Central memory CD8-positive, alpha-beta T cell (primary cell): ENCODE results near the gene PARP8.
A peak's percentile ranks its signal among the peaks of the same experiment; 100 is the strongest.
"Not testable (repeated sequence)": the region's sequence is repeated elsewhere in the genome, so short reads cannot be mapped to it uniquely, and the experiment has no call there.

Experiments used
- ATAC-seq: fragments of 150-1000 bp; cut with Tn5 transposase; replicated peaks from 2 replicates; pipeline ENCODE4 v1.10.0; 2022; ENCODE audit warnings: mild to moderate bottlenecking, moderate FRiP score, moderate number of reproducible peaks; ENCODE audit not compliant: poor library complexity, severe bottlenecking; ENCODE audit errors: extremely low read depth
- DNase-seq, 2 donors: peaks; one replicate each; pipeline ENCODE4 v3.0.0; 2021; ENCODE audit warnings: low spot score in 2 of 2
- H3K27ac Mint-ChIP-seq: one replicate; pipeline ENCODE4 v1.8.0; 2022; ENCODE audit warnings: low read depth, mild to moderate bottlenecking, moderate library complexity, mixed read lengths
- H3K27me3 Mint-ChIP-seq: one replicate; pipeline ENCODE4 v1.8.0; 2022; ENCODE audit warnings: mixed read lengths
- H3K36me3 Mint-ChIP-seq: one replicate; pipeline ENCODE4 v1.8.0; 2022; ENCODE audit warnings: mild to moderate bottlenecking, moderate library complexity, mixed read lengths; ENCODE audit not compliant: insufficient read depth
- H3K4me1 Mint-ChIP-seq: one replicate; pipeline ENCODE4 v1.8.0; 2022; ENCODE audit warnings: mixed read lengths
- H3K4me3 Mint-ChIP-seq: one replicate; pipeline ENCODE4 v1.8.0; 2022; ENCODE audit warnings: mild to moderate bottlenecking, moderate library complexity, mixed read lengths
- H3K9me3 Mint-ChIP-seq: one replicate; pipeline ENCODE4 v1.8.0; 2022; ENCODE audit warnings: mixed read lengths

Gene PARP8

DNA sequence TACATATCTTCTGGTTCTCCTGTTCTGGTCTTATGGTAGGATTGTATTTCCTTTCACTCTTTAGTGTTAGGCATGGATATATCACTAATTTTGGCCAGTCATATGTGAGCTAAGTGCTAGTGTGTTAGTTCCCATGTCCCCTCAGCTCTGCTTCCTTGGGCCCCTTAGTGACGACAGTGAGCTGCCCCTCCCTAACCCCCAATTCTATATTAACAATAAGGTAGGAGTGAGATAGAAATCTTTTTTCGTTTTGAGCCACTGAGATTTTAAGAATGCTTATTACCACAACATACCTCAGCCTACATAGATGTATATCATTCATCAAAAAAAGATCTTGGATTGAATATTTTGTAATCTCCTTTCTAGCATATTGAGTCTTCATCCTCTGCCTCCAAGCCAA, 100.5 kb downstream of the PARP8 start:
- Mint-ChIP-seq H3K4me3 (no peak overlapping the region), H3K36me3 (peaks cover 61% of the 10 kb centered on the region), H3K27ac (peak overlapping the region; percentile 58), H3K4me1 (peaks cover 55% of the 10 kb centered on the region), H3K9me3 (no peaks in the 10 kb centered on the region), H3K27me3 (no peaks in the 10 kb centered on the region)
- DNase-seq (no peak), ATAC-seq (no peak)

DNA sequence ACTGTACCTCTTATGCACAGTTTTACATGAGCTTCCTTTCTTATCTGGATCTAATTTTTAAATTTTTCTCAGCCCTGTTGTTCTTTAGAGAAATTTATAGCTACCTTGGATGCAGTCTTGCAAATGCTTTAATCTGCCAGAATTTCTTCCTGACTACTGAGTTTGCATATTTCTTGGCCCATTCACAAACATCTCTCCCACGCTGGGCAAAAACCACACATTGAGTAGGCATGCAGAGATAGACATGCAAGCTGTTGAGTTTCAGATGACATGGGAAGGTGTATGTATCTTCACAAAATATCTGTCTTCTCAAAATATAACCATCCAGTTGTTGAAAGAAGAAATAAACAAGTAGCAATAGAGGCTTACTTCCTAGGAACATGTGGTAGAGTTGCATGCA, 101.2 kb downstream of the PARP8 start:
- no peak for ATAC-seq
- no peaks in the 10 kb centered on the region for H3K9me3 Mint-ChIP-seq
- peaks cover 58% of the 10 kb centered on the region for H3K4me1 Mint-ChIP-seq
- no peak overlapping the region for H3K4me3 Mint-ChIP-seq
- peak overlapping the region; percentile 58 for H3K27ac Mint-ChIP-seq
- H3K36me3 Mint-ChIP-seq: peaks cover 57% of the 10 kb centered on the region
- H3K27me3 Mint-ChIP-seq: no peaks in the 10 kb centered on the region
- DNase-seq: no peak

DNA sequence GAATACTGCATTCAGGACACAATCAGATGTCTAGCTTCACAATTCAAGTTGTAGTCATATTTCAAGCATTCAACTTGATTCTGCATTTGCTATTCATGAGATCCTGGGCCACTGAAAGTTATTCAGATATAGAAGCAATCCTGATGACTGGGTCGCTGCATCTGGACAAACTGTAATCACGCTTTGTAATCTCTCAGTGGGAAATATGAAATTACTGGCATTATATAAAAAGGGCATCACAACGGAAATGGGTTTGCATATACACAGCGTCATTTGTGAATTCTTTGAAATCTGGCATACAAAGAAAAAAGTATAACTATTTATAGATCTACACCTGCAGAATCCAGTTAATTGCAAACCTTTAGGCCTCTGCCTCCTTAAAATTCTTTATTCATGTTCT, 102.2 kb downstream of the PARP8 start:
- ATAC-seq (no peak), DNase-seq (no peak)
- no peaks in the 10 kb centered on the region for H3K9me3 Mint-ChIP-seq
- H3K4me3 Mint-ChIP-seq: no peak overlapping the region
- H3K36me3 Mint-ChIP-seq: peaks cover 55% of the 10 kb centered on the region
- no peaks in the 10 kb centered on the region for H3K27me3 Mint-ChIP-seq
- peak overlapping the region; percentile 58 for H3K27ac Mint-ChIP-seq
- peaks cover 63% of the 10 kb centered on the region for H3K4me1 Mint-ChIP-seq

DNA sequence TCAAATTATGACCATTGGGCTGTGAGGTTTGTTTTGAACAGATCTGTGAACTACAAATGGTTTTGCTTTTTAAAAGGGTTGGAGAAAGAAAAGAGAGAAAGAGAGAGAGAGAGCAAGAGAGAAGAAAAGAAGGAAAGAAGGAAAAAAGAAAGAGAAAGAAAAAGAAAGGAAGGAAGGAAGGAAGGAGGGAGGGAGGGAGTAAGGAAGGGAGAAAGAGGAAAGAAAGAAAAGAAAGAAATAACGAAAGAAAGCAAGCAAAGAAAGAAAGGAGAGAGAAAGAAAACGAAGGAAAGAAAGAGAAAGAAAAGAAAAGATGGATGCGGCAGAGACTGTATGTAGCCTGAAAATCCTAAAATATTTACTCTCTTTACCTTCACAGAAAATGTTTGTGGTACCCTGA, 104.0 kb downstream of the PARP8 start:
- ATAC-seq (no peak), DNase-seq (no peak)
- Mint-ChIP-seq H3K9me3 (no peaks in the 10 kb centered on the region), H3K4me1 (peaks cover 56% of the 10 kb centered on the region), H3K27ac (peak overlapping the region; percentile 0), H3K27me3 (no peaks in the 10 kb centered on the region), H3K36me3 (peaks cover 55% of the 10 kb centered on the region), H3K4me3 (no peak overlapping the region)

DNA sequence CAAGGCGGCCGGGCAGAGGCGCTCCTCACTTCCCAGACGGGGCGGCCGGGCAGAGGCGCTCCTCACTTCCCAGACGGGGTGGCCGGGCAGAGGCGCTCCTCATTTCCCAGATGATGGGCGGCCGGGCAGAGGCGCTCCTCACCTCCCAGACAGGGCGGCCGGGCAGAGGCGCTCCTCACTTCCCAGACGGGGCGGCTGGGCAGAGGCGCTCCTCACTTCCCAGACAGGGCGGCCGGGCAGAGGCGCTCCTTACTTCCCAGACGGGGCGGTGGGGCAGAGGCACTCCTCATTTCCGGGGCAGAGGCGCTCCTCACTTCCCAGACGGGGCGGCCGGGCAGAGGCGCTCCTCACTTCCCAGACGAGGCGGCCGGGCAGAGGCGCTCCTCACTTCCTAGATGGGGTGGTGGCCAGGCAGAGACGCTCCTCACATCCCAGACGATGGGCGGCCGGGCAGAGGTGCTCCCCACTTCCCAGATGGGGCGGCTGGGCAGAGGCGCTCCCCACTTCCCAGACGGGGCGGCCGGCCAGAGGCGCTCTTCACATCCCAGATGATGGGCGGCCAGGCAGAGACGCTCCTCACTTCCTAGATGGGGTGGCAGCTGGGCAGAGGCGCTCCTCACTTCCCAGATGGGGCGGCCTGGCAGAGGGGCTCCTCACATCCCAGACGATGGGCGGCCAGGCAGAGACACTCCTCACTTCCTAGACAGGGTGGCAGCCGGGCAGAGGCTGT, 108.2 kb downstream of the PARP8 start:
- H3K36me3 Mint-ChIP-seq: peaks cover 53% of the 10 kb centered on the region
- H3K4me3 Mint-ChIP-seq: not testable (repeated sequence)

DNA sequence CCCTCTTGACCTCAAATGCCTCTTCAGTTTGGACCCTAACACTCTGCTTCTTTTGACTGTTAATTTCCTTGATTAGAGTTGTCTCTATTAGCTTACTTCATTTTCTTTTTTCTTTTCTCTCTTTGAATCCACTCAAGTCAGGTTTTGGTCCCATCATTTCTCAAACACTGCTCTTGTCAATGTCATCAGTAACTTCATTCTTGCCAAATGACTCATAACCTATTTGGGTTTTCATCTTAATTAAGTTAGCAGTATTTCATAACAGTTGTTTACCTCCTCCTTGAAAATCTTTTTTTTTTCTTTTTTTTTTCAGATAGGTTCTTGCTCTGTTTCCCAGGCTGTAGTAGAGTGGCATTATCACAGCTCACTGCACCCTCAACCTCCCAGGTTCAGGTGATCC, 119.6 kb downstream of the PARP8 start:
- Mint-ChIP-seq H3K4me1 (peaks cover 45% of the 10 kb centered on the region), H3K36me3 (peaks cover 56% of the 10 kb centered on the region), H3K4me3 (no peak overlapping the region), H3K27me3 (no peaks in the 10 kb centered on the region), H3K9me3 (no peaks in the 10 kb centered on the region), H3K27ac (peak overlapping the region; percentile 66)
- no peak for DNase-seq
- no peak for ATAC-seq

More for the DNA sequence above, 108.2 kb downstream of the PARP8 start:
- Mint-ChIP-seq H3K27ac (peak overlapping the region; percentile 72), H3K4me1 (peaks cover 47% of the 10 kb centered on the region)
- not testable (repeated sequence) for H3K27me3 Mint-ChIP-seq, DNase-seq, H3K9me3 Mint-ChIP-seq, ATAC-seq

DNA sequence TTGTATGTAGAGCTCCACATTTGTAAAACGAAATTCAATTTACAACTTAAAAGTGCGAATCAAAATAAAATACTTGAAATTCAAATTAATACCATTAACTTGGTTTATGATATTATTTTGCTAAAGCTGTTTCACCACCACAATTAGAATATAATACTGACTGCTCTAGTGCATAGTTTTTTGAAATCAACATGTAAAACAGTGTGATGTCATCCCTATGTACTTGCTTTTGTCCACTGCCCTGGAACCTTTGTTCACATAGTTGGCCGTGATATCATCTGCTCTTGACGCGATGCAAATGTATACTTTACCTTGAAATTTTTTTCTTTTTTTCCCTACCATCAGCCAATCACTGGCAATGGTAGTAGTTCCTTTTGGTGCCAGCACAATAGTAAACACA, 125.4 kb downstream of the PARP8 start:
- DNase-seq (no peak), ATAC-seq (no peak)
- H3K4me3 Mint-ChIP-seq: no peak overlapping the region
- peaks cover 59% of the 10 kb centered on the region for H3K36me3 Mint-ChIP-seq
- no peaks in the 10 kb centered on the region for H3K27me3 Mint-ChIP-seq
- H3K4me1 Mint-ChIP-seq: peaks cover 16% of the 10 kb centered on the region
- no peaks in the 10 kb centered on the region for H3K9me3 Mint-ChIP-seq
- no peak overlapping the region for H3K27ac Mint-ChIP-seq

DNA sequence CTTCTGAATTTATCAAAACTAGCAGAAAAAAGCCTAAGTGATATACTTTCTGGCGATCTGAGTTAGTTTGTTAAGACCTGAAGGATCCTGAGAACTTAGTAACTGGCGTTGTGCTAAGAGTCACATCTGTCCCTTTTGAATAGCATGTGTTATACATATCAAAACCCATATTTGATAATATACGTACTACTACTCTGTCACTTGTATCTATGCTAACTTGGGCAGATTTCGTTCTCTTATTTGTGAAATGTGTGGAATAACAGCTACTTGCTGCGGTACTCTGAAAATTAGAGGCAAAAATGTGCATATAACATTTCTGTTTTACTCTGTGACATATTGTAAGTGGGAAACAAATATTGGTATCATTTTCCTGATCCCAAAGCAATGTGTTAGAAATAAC, 126.4 kb downstream of the PARP8 start:
- Mint-ChIP-seq H3K9me3 (no peaks in the 10 kb centered on the region), H3K4me3 (no peak overlapping the region), H3K4me1 (peaks cover 10% of the 10 kb centered on the region), H3K36me3 (peaks cover 57% of the 10 kb centered on the region), H3K27ac (no peak overlapping the region), H3K27me3 (no peaks in the 10 kb centered on the region)
- DNase-seq (no peak), ATAC-seq (no peak)

DNA sequence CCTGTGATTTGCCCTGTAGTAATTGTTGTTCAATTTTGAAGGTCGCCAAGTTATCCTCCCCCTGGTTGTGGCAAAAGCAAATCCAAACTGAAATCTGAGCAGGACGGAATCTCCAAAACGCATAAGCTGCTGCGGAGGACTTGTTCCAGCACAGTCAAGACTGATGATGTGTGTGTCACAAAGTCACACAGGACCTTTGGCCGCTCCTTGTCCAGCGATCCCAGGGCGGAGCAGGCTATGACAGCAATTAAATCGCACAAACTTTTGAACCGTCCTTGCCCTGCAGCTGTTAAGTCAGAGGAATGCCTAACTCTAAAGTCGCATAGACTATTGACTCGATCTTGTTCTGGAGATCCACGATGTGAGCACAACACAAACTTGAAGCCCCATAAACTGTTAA, 128.4 kb downstream of the PARP8 start:
- peaks cover 62% of the 10 kb centered on the region for H3K36me3 Mint-ChIP-seq
- DNase-seq: no peak
- no peak overlapping the region for H3K27ac Mint-ChIP-seq
- H3K4me3 Mint-ChIP-seq: no peak overlapping the region
- no peak for ATAC-seq
- peaks cover 18% of the 10 kb centered on the region for H3K4me1 Mint-ChIP-seq
- no peaks in the 10 kb centered on the region for H3K9me3 Mint-ChIP-seq
- no peaks in the 10 kb centered on the region for H3K27me3 Mint-ChIP-seq

DNA sequence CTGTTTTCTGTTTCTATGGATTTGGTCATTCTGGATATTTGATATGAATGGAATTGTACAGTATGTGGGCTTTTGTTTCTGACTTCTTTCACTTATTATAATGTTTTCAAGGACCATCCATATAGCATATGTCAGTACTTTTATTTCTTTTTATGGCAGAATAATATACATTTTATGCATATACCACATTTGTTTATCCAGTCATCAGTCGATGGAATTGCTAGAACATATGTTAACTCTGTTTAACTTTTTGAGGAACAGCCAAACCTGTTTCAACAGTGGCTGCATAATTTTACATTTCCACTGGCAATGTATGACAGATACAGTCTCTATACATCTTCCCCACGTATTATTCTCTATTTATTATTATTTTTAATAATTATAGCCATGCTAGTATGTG, 131.6 kb downstream of the PARP8 start:
- Mint-ChIP-seq H3K9me3 (peaks cover 3% of the 10 kb centered on the region), H3K4me1 (peaks cover 30% of the 10 kb centered on the region), H3K36me3 (peaks cover 59% of the 10 kb centered on the region), H3K27ac (no peak overlapping the region), H3K27me3 (no peaks in the 10 kb centered on the region), H3K4me3 (no peak overlapping the region)
- no peak for ATAC-seq
- DNase-seq: no peak

DNA sequence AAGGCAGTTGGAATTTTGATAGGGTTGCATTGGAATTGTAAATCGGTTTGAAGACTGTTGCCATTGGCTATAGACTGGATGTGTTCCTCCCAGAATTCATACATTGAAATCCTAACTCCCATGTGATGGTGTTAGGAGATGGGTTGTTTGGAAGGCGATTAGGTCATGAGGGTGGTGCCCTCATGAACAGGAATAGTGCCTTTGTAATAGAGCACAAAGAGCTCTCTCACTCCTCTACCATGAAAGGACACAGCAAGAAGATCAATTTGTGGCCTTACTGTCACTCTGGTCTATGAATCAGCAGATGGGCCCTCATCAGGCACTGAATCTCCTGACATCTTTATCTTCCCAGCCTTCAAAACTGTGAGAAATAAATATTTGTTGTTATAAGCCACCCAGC, 133.2 kb downstream of the PARP8 start:
- Mint-ChIP-seq H3K27ac (peak overlapping the region; percentile 22), H3K9me3 (peaks cover 9% of the 10 kb centered on the region), H3K36me3 (peaks cover 63% of the 10 kb centered on the region), H3K4me1 (peaks cover 44% of the 10 kb centered on the region), H3K27me3 (no peaks in the 10 kb centered on the region), H3K4me3 (peak overlapping the region; percentile 13)
- ATAC-seq (no peak), DNase-seq (no peak)

DNA sequence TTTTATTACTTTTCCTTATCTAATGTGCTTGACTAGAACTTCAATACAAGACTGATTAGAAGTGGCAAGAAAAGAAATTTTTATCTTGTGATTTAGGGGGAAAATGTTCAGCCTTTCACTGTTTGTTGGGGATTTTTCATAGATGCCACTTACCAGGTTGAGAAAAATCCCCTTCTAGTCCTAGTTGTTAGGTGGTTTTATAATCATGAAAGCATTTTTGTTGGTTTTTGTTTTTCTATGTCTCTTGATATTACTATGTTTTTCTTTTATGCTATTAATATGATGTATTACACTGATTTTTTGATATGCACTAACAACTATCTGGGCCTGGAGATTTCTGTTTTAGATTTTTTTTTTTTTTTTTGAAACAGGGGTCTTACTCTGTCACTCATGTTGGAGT, 134.0 kb downstream of the PARP8 start:
- Mint-ChIP-seq H3K27ac (no peak overlapping the region), H3K9me3 (peaks cover 9% of the 10 kb centered on the region), H3K27me3 (no peaks in the 10 kb centered on the region), H3K4me3 (no peak overlapping the region), H3K4me1 (peaks cover 43% of the 10 kb centered on the region), H3K36me3 (peaks cover 55% of the 10 kb centered on the region)
- no peak for DNase-seq
- ATAC-seq: no peak

DNA sequence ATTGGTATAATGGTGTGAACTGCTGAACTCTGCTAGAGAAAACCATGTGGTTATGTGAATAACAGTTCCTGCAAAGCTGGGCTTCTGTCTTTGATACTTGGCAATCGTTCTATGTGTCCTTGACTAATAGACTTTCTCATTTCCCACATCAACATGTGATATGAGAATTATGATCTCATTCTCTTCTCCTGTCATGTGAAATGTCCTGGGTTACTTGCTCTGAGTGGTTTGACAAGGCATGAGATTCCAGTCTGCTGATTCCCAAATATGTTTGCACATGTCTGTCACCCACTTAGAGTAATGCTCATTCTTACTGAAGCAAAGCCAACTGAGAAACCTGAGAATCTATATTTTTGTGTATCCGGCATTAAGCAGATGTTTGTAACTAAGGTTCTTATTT, 141.2 kb downstream of the PARP8 start:
- Mint-ChIP-seq H3K27ac (peak overlapping the region; percentile 71), H3K27me3 (no peaks in the 10 kb centered on the region), H3K4me1 (peaks cover 41% of the 10 kb centered on the region), H3K4me3 (no peak overlapping the region), H3K36me3 (peaks cover 46% of the 10 kb centered on the region), H3K9me3 (peaks cover 9% of the 10 kb centered on the region)
- ATAC-seq (no peak), DNase-seq (no peak)
